HEK293T (cell line): Measurements from ENCODE around the gene PEMT.

Experiments used
- CTCF ChIA-PET: fragments of 350-600 bp; formaldehyde crosslinking; extraction: SDS; loops from one replicate; lab custom pipeline; 2021; ENCODE audit warnings: antibody characterized with exemption, inconsistent platforms; lab: Yijun Ruan, JAX
- POLR2A ChIA-PET: fragments of 350-600 bp; formaldehyde crosslinking; extraction: SDS; loops from one replicate; lab custom pipeline; 2020; ENCODE audit warnings: antibody characterized with exemption, inconsistent platforms; lab: Yijun Ruan, JAX
- DNase-seq: peaks from one replicate; pipeline ENCODE4 v3.0.0; 2012; ENCODE audit warnings: mixed read lengths; ENCODE audit errors: extremely low spot score
- ARNT ChIP-seq: fragments of 450-650 bp; IDR thresholded peaks from 2 replicates; pipeline ENCODE4 v1.6.1; 2017; ENCODE audit warnings: mild to moderate bottlenecking
- BHLHE40 ChIP-seq: fragments of 450-650 bp; IDR thresholded peaks from 2 replicates; pipeline ENCODE4 v1.6.1; 2016; ENCODE audit warnings: mild to moderate bottlenecking, moderate library complexity, borderline replicate concordance
- CTBP1 ChIP-seq: fragments of 450-650 bp; IDR thresholded peaks from 2 replicates; pipeline ENCODE4 v1.6.1; 2016; ENCODE audit warnings: borderline replicate concordance
- ELF4 ChIP-seq: fragments of 450-650 bp; IDR thresholded peaks from 2 replicates; pipeline ENCODE4 v1.6.1; 2017; ENCODE audit warnings: antibody characterized with exemption
- FOXA1 ChIP-seq: fragments of 450-650 bp; IDR thresholded peaks from 2 replicates; pipeline ENCODE4 v1.6.1; 2016; ENCODE audit warnings: mild to moderate bottlenecking
- FOXK2 ChIP-seq: fragments of 450-650 bp; IDR thresholded peaks from 2 replicates; pipeline ENCODE4 v1.6.1; 2016; ENCODE audit warnings: mild to moderate bottlenecking
- FOXM1 ChIP-seq: fragments of 450-650 bp; IDR thresholded peaks from 2 replicates; pipeline ENCODE4 v1.6.1; 2017; ENCODE audit warnings: mild to moderate bottlenecking, borderline replicate concordance
- HDGF ChIP-seq: fragments of 450-650 bp; IDR thresholded peaks from 2 replicates; pipeline ENCODE4 v1.6.1; 2017; ENCODE audit warnings: antibody characterized with exemption, borderline replicate concordance
- L3MBTL2 ChIP-seq: fragments of 450-650 bp; conservative IDR thresholded peaks from 2 replicates; pipeline ENCODE4 v1.6.1; 2016; ENCODE audit warnings: mild to moderate bottlenecking
- LEF1 ChIP-seq: fragments of 450-650 bp; IDR thresholded peaks from 2 replicates; pipeline ENCODE4 v1.6.1; 2017; ENCODE audit warnings: mild to moderate bottlenecking, borderline replicate concordance
- NFRKB ChIP-seq: fragments of 450-650 bp; IDR thresholded peaks from 2 replicates; pipeline ENCODE4 v1.6.1; 2016; ENCODE audit warnings: mild to moderate bottlenecking, moderate library complexity
- PKNOX1 ChIP-seq: fragments of 450-650 bp; IDR thresholded peaks from 2 replicates; pipeline ENCODE4 v1.6.1; 2016
- SP1 ChIP-seq: fragments of 450-650 bp; IDR thresholded peaks from 2 replicates; pipeline ENCODE4 v1.6.1; 2017
- SUZ12 ChIP-seq: fragments of 450-650 bp; IDR thresholded peaks from 2 replicates; pipeline ENCODE4 v1.6.1; 2016; ENCODE audit warnings: mild to moderate bottlenecking
- TARDBP ChIP-seq: fragments of 450-650 bp; IDR thresholded peaks from 2 replicates; pipeline ENCODE4 v1.6.1; 2016
- ZNF384 ChIP-seq: fragments of 450-650 bp; IDR thresholded peaks from 2 replicates; pipeline ENCODE4 v1.6.1; 2016

PEMT gene

GRCh38 chr17:17518014-17518413, 73.5 kb downstream of the PEMT start:
- ChIA-PET POLR2A (interaction anchor here (1.7 kb wide), 1 partner anchor 11 kb away, joined by 3 read pairs; no protein-coding TSS in a partner anchor), CTCF (no interaction called here)
- no peak for DNase-seq
- TF ChIP-seq CTBP1 (no peak), FOXA1 (no peak), BHLHE40 (no peak), SP1 (no peak), HDGF (no peak)

GRCh38 chr17:17516941-17517720, 74.4 kb downstream of the PEMT start:
- CTCF ChIA-PET: interaction anchor here (0.9 kb wide), 1 partner anchor 10 kb away, joined by 3 read pairs; no protein-coding TSS in a partner anchor

GRCh38 chr17:17515934-17516930, 75.3 kb downstream of the PEMT start:
- TF ChIP-seq FOXM1 (no peak), HDGF (no peak), L3MBTL2 (no peak)
- ChIA-PET CTCF (interaction anchor here (0.7 to 0.9 kb wide), 2 partner anchors 9 to 52 kb away, joined by 3 to 4 read pairs; no protein-coding TSS in a partner anchor), POLR2A (interaction anchor here (0.6 kb wide), 1 partner anchor 19 kb away, joined by 3 read pairs; no protein-coding TSS in a partner anchor)
- DNase-seq: no peak

More at GRCh38 chr17:17516941-17517720, 74.4 kb downstream of the PEMT start:
- POLR2A ChIA-PET: interaction anchor here (0.6 kb wide), 1 partner anchor 20 kb away, joined by 3 read pairs; no protein-coding TSS in a partner anchor
- no peak for TF ChIP-seq L3MBTL2
- TF ChIP-seq ELF4: no peak
- TF ChIP-seq TARDBP: no peak
- TF ChIP-seq FOXM1: no peak
- TF ChIP-seq ZNF384: no peak
- TF ChIP-seq FOXK2: no peak
- TF ChIP-seq FOXA1: no peak
- TF ChIP-seq LEF1: no peak
- TF ChIP-seq BHLHE40: no peak
- TF ChIP-seq PKNOX1: no peak
- no peak for TF ChIP-seq ARNT
- no peak for TF ChIP-seq NFRKB
- TF ChIP-seq CTBP1: no peak
- TF ChIP-seq SUZ12: no peak
- no peak for TF ChIP-seq SP1
- no peak for TF ChIP-seq HDGF
- no peak for DNase-seq

GRCh38 chr17:17514993-17515933, 76.2 kb downstream of the PEMT start:
- CTCF ChIA-PET: interaction anchor here (0.7 kb wide), 1 partner anchor 53 kb away, joined by 4 read pairs; no protein-coding TSS in a partner anchor
- no peak for TF ChIP-seq TARDBP
- TF ChIP-seq PKNOX1: no peak
- TF ChIP-seq SUZ12: no peak
- TF ChIP-seq FOXA1: no peak
- no peak for TF ChIP-seq FOXK2
- TF ChIP-seq HDGF: no peak
- TF ChIP-seq ARNT: no peak
- no peak for TF ChIP-seq ELF4
- TF ChIP-seq CTBP1: no peak
- TF ChIP-seq L3MBTL2: no peak
- no peak for DNase-seq
- POLR2A ChIA-PET: no interaction called here

- DNase-seq: no peak
- TF ChIP-seq SUZ12 (no peak), ARNT (no peak), NFRKB (no peak), ELF4 (no peak), BHLHE40 (no peak), HDGF (no peak), FOXM1 (no peak), PKNOX1 (no peak), LEF1 (no peak), FOXA1 (no peak), SP1 (no peak)
- ChIA-PET CTCF (no interaction called here), POLR2A (no interaction called here)
These were observed 77.0 kb downstream of the PEMT start for GRCh38 chr17:17514361-17514992.
